Left kidney (tissue), 2 donors: ENCODE results near the gene BRD2. TPM values are rescaled to one million over a fixed set of nuclear protein-coding genes. Genes with fewer than 3 reads are reported as not detected.

Experiments used
- DNase-seq: peaks from one replicate; pipeline ENCODE4 v3.0.0-alpha.2; 2013
- polyA plus RNA-seq: library from polyadenylated mRNA; unstranded; fragments of 120-200 nt; gene quantifications from one replicate; pipeline ENCODE4 v1.2.1, GENCODE V29; 2013; ENCODE audit not compliant: insufficient read length

BRD2 gene
- polyA plus RNA-seq, 1 donor: 357 TPM

- no peak for DNase-seq
Measured at GRCh38 chr6:33024521-33024920, 56.1 kb downstream of the BRD2 start.

- DNase-seq: no peak
Measured at GRCh38 chr6:33028220-33028849, 59.9 kb downstream of the BRD2 start.

DNA sequence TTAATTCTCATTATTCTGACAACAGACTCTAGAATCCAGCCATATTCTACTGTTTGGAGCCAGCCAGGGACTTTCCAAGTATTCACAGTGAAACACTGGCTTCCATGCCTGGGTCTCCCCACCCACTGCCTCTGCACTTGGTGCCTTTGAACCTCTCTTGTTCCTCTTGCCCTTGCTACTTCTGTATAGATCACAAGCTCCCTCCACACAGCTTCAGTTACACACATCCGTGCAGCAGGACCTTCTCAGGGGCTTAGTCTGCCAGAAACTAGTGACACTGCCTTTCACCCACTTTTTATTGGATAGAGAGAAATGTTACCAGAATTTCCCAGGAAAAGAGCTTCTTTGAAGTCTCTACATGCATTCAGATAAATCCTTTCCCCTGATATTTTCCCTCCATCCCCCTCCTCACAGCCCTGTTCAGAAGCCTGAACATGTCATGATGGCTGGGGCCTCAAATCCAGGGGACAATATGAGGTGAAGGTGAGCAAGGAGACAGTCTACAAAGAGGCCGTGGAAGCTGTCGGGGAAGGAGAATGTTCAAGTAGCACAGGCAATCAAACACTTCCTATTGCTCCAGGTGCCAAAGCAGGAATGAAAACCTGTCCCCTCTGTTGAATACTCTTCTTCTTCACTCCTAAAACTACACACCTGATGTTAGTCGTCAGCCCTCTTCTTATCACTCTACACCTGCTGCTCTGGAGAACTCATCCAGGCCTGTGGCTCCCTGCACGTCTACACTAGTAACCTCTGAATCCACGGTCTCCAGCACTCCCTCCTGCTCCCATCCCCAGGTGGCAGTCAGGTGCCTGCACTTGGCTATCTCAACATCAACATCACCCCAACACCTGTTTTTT, 61.2 kb downstream of the BRD2 start:
- no peak for DNase-seq

DNA sequence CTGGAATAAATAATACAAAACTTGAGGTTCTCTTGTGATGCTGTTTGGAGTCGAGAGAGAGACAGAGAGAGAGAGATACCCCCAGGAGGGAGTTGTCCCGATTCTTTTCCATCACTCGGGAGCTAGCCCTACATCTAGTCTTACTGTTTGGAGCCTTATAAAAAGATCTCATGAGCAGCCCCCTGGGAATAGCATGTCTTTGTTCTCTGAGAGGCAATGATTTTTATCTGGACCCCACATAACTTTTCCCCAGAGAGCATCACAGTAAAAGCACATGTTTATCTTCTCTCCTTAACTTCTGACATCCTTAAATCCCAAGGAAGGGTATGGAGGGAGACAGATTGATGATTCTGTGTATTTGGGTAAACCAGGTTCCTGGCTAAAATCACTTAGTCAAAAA, 61.9 kb downstream of the BRD2 start:
- DNase-seq: no peak

Other genes with a start within 250 kb of the BRD2 start
- gene HLA-DQA2, start 227.2 kb upstream of the BRD2 start, polyA plus RNA-seq: 2.1 TPM
- gene HLA-DQB2, start 205.1 kb upstream of the BRD2 start, polyA plus RNA-seq: 2.9 TPM
- 0.32 TPM for gene HLA-DOB, start 151.6 kb upstream of the BRD2 start, polyA plus RNA-seq
- 11.5 TPM for gene TAP2, start 129.9 kb upstream of the BRD2 start, polyA plus RNA-seq
- gene PSMB8, start 124.5 kb upstream of the BRD2 start, polyA plus RNA-seq: 18.8 TPM
- 7.7 TPM for gene TAP1, start 114.9 kb upstream of the BRD2 start, polyA plus RNA-seq
- gene PSMB9, start 114.4 kb upstream of the BRD2 start, polyA plus RNA-seq: 4.2 TPM
- 64.6 TPM for gene HLA-DMB, start 27.6 kb upstream of the BRD2 start, polyA plus RNA-seq
- 14.7 TPM for gene HLA-DMA, start 15.5 kb upstream of the BRD2 start, polyA plus RNA-seq
- gene HLA-DOA, start 41.0 kb downstream of the BRD2 start, polyA plus RNA-seq: 5.9 TPM
- 20.2 TPM for gene HLA-DPA1, start 105.1 kb downstream of the BRD2 start, polyA plus RNA-seq
- 13.5 TPM for gene HLA-DPB1, start 107.4 kb downstream of the BRD2 start, polyA plus RNA-seq
- gene COL11A2, start 223.9 kb downstream of the BRD2 start, polyA plus RNA-seq: 5.9 TPM
- gene RXRB, start 232.1 kb downstream of the BRD2 start, polyA plus RNA-seq: 65.6 TPM
- gene SLC39A7, start 232.3 kb downstream of the BRD2 start, polyA plus RNA-seq: 115 TPM
- gene HSD17B8, start 236.1 kb downstream of the BRD2 start, polyA plus RNA-seq: 23.9 TPM
- gene RING1, start 239.9 kb downstream of the BRD2 start, polyA plus RNA-seq: 53.4 TPM